NOMO-1 treated with DMSO at 0.1 percent for 48 hours (cell line): Measurements from ENCODE around the gene VPS37D.
A peak's percentile ranks its signal among the peaks of the same experiment; 100 is the strongest.
"Not testable (repeated sequence)": the region's sequence is repeated elsewhere in the genome, so short reads cannot be mapped to it uniquely, and the experiment has no call there.

Source experiments
- DNase-seq: peaks from one replicate; lab custom pipeline; 2025; ENCODE audit not compliant: unreplicated experiment; lab: John Stamatoyannopoulos, UW

VPS37D gene

DNA sequence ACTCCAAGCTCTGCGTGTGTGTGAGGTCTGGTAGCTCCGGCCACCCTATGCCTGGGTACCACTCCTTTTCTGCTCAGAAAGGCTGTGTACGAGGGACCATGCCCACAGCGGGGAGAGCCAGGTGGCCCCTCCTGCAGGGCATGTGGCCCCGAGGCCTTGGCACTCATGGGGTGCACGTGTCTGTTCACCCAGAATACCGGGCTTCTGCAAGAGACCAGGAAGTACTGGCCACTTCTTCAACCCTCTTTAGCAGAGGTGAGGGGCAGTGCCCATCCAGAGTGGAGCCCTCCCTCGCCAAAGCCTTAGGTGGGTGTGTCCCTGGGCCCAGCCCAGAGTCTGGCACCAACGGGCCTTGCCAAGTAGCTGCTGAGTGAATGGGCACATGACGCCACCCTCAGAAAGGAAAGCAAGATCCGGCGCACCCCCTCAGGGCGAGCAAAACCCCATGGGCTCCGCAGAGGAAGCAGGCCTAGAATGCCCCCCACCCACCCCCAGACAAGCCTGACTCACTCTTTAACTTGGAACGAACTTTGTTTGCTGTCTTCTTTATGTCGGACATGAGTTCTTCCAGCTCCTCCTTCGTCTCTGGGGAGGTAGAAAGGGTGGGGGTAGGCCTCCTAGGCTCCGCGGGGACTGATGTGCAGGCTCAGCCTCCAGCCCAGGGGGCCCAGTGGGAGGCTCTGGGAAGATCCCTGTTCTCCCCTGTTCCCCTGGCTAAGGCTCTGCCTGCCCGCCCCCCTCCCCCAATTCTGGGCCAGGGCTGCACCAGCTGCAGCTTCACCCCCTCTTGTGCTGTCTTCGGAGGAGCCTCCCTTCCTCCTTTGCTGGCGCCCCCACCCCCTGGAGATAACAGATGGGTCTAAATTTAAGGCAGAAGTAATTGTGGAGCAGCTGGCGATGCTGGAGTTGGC lies 37.3 kb downstream of the VPS37D start:
- DNase-seq, result no peak

GRCh38 chr7:73705551-73705920 lies 37.9 kb downstream of the VPS37D start:
- no peak for DNase-seq

DNA sequence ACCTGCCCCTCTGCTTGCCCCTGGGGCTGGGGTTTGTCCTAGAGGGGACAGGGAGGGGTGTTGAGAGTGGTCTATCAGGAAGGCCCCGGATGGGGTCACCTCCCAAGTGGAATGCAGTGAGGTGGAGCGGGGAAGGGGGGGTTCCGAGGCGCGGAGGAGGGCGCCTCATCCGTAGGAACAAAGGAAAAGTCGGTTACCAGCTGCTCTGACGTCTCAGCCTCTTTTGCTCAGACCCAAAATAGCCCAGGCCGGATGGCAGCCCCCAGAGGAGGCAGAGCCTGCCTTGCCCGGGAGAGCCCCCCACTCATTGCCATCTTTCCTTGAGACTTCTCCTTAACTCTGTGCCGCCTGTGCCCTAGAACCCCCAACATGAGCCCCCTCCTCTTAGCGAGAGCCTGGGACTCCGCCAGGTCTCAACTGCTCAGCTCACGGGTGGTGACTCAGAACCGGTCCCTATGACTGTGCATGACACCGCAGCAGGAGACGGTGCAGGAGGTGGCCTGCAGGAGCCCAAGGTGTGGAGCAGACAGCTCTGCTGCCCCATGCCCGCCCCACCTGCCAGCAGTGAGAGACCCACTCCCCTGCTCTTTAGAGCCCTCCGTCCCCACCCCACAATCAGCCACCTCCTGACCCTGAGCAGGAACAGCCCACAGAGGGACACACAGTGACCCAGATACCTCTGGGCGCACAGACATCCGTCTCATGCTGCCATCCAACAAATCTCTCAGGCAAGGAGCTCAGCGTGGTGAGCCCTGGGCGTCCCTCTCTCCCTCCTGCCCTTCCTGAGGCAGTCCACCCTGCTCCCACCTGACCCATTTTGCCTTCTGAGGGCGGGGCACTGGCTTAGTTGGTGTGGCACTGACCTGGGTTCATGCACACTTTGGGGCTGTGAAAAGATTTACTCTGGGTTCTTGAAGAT lies 38.8 kb downstream of the VPS37D start:
- no peak for DNase-seq

- no peak for DNase-seq
Measured at GRCh38 chr7:73707045-73707631, 39.5 kb downstream of the VPS37D start.

DNA sequence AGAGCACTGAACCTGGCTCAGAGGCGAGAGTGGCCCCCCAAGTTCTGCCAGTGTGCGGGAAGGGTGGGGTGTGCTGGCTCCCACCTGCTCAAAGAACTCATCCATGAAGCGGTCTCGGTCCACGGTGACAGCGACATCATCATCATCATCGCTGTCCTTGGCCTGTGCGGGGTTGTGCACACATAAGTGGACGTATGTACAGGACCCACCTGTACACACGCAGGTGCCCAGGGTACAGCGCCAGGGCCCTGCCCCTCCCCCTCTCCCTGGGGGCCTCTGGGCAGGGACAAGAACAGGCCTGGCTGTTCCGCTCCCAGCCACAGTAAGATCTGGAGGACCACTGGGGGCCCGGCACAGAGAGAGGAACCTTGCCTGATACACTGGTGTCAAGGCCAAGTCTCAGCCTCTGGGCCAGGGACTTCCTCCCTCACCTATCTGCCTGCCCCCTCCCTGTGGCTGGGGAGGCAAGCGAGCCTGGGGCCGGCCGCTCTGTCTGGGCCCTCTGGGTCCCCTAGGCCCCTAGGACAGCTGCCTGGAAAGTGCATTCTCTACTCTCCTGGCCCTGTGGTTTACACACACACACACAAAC lies 41.4 kb downstream of the VPS37D start:
- no peak for DNase-seq

GRCh38 chr7:73712773-73713172 lies 45.1 kb downstream of the VPS37D start:
- no peak for DNase-seq

DNA sequence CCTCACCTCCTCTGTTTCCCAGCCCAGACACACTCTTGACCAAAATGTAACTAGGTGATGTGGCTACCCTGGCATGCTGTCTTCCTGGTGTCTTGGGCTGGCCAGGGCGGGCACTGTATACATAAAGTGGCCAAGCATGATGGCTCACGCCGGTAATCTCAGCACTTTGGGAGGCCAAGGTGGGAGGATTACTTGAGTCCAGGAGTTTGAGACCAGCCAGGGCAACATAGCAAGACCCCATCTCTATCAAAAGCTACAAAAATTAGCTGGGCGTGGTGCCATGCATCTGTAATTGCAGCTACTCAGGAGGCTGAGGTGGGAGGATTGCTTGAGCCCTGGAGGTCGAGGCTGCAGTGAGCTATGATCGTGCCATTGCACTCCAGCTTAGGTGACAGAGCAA lies 45.7 kb downstream of the VPS37D start:
- DNase-seq, result not testable (repeated sequence)

GRCh38 chr7:73715648-73716317 lies 48.2 kb downstream of the VPS37D start:
- peak; percentile 100 for DNase-seq

DNA sequence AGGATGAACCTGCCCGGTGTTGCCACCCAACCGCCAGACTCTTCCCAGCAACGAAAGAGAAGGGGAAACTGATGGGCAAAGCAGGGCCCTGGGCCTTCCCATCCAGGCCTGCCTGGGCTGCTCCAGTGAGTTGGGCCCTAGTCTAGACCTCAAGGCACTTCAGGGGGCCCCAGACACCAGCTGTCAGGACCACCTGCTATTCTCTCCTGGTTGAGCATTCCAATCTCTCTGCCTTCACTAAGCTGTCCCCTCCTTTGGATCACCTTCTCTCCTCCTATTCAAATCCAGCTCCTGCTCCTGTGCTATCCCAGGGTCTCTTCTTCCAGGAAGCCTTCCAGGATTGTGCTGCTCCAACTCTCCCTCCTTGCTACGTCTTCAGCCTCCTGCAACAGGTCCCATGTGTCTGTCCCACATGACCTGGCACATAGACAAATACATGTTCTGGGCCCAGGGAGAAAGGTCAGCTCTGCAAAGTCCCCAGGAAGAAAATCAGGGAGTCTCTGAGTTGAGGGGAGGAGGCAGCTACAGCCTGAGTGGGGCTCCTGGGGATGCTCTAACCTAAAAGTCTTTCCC lies 48.8 kb downstream of the VPS37D start:
- no peak for DNase-seq

- no peak for DNase-seq
Measured at GRCh38 chr7:73717025-73717807, 49.6 kb downstream of the VPS37D start.

DNA sequence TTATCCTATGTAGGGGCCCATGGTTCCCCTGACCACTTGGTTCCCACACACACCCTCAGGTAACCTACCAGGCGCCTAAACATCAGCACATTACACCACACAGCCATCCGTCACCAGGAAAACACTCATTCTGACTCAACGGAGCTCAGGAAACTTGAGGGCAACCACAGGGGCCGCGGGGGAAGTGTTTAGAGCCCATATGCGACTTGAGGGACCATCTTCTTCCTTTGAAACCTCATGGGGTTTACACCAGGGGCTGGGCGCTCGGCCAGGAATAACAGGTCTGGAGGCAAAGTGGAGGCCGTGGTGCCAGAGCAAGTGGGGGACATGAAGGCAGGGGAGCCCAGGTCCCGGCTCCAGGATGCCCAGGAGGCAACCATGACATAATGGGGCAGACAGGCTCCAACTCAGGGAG lies 50.4 kb downstream of the VPS37D start:
- DNase-seq, result peak; percentile 99

DNA sequence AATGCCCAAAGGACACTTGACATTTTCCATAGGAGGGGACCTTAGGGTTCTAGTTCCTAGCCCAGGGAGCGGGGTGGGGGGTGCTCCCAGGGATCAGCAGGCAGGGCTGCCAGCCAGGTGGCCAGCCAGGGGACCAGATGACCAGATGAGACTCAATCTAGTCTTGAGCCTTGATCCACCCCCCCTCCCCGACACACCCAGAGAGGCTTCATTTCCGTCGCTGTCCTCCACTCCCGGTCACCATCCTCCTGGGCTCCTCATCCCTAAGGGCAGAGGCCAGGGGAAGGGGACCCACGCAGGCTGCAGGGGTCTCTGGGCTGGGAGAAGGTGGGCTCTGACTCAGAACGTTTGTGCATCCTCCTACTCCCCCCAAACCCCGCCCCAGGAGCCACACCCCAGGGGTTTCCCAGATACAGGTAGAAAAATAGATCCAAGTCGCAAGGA lies 50.8 kb downstream of the VPS37D start:
- no peak for DNase-seq

GRCh38 chr7:73718905-73719805 lies 51.5 kb downstream of the VPS37D start, which contains the start of gene STX1A:
STX1A (minus strand) TSS chr7:73719669; CDS start chr7:73719631, 38 bp downstream.
- DNase-seq, result peak; percentile 70

DNA sequence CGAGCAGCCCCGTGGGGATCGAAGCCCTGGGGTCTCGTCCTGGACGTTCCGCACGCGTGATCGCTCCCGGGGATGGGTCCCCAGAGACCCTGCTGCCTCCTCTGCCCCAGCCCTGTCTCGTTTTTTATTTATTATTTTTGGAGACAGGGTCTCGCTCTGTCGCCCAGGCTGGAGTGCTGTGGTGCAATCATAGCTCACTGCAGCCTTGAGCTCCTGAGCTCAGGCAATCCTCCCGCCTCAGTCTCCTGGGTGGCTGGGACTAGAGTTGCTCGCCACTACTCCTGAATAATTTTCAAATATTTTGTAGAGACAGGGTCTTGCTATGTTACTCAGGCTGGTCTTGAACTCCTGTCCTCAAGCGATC lies 52.2 kb downstream of the VPS37D start:
- DNase-seq, result no peak

GRCh38 chr7:73720443-73720842 lies 52.8 kb downstream of the VPS37D start:
- DNase-seq, result not testable (repeated sequence)

GRCh38 chr7:73721377-73721817 lies 53.8 kb downstream of the VPS37D start:
- DNase-seq, result no peak
